ENCODE measurements around the gene PAPSS1.
"Not testable (repeated sequence)": the region's sequence is repeated elsewhere in the genome, so short reads cannot be mapped to it uniquely, and the experiment has no call there.

Gene PAPSS1

GRCh38 chr4:107683873-107684272 is 36.2 kb downstream of the PAPSS1 start:
- no peaks in the 10 kb centered on the region for H3K9me3 ChIP-seq (ENCODE audit: control insufficient read depth, insufficient read depth, low read length)
- peak overlapping the region; percentile 36 for H3K27ac ChIP-seq (ENCODE audit: low read depth, low read length)
- H3K9ac ChIP-seq (ENCODE audit: low read depth, low read length), result no peak overlapping the region
- H3K27me3 ChIP-seq (ENCODE audit: control insufficient read depth, insufficient read depth, low read length), result no peaks in the 10 kb centered on the region
- H3K4me3 ChIP-seq (ENCODE audit: low read depth, low read length), result no peak overlapping the region
- H3K4me1 ChIP-seq (ENCODE audit: control insufficient read depth, insufficient read depth, low read length), result peaks cover 18% of the 10 kb centered on the region
- H3K36me3 ChIP-seq (ENCODE audit: control insufficient read depth, insufficient read depth, low read length), result peaks cover 16% of the 10 kb centered on the region

GRCh38 chr4:107682306-107682705 is 37.7 kb downstream of the PAPSS1 start:
- Histone ChIP-seq H3K27ac (ENCODE audit: low read depth, low read length) (peak overlapping the region; percentile 37), H3K9me3 (ENCODE audit: control insufficient read depth, insufficient read depth, low read length) (no peaks in the 10 kb centered on the region), H3K36me3 (ENCODE audit: control insufficient read depth, insufficient read depth, low read length) (peaks cover 16% of the 10 kb centered on the region), H3K27me3 (ENCODE audit: control insufficient read depth, insufficient read depth, low read length) (no peaks in the 10 kb centered on the region), H3K4me1 (ENCODE audit: control insufficient read depth, insufficient read depth, low read length) (peaks cover 9% of the 10 kb centered on the region; the same call in 1 of the 2 replicates), H3K4me3 (ENCODE audit: low read depth, low read length) (no peak overlapping the region), H3K9ac (ENCODE audit: low read depth, low read length) (no peak overlapping the region)

DNA sequence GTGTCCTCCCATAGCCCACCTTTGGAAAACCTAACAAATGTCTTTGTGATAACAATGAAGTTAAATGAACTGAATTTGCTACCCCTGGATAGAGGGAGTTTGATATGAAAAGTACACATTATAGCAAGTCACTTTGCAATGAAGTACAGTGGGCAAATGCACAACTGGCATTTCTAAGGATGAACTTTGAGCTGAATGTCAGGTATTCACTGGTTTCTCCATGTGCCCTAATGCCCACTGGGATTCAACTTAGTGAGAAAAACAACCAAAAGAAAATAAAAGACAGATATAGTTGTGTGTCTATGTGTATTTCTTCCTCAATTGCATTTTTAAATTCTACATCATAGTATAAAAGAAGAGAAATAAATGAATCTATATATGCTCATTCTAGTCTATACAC is 51.0 kb downstream of the PAPSS1 start:
- Histone ChIP-seq H3K4me1 (ENCODE audit: control insufficient read depth, insufficient read depth, low read length) (peaks cover 3% of the 10 kb centered on the region; the same call in 1 of the 2 replicates), H3K27ac (ENCODE audit: low read depth, low read length) (no peak overlapping the region), H3K36me3 (ENCODE audit: control insufficient read depth, insufficient read depth, low read length) (0 out of 2 replicates have a peak, but pooled peaks cover 7% of the 10 kb centered on the region), H3K9ac (ENCODE audit: low read depth, low read length) (no peak overlapping the region), H3K9me3 (ENCODE audit: control insufficient read depth, insufficient read depth, low read length) (no peaks in the 10 kb centered on the region), H3K4me3 (ENCODE audit: low read depth, low read length) (no peak overlapping the region), H3K27me3 (ENCODE audit: control insufficient read depth, insufficient read depth, low read length) (no peaks in the 10 kb centered on the region)

DNA sequence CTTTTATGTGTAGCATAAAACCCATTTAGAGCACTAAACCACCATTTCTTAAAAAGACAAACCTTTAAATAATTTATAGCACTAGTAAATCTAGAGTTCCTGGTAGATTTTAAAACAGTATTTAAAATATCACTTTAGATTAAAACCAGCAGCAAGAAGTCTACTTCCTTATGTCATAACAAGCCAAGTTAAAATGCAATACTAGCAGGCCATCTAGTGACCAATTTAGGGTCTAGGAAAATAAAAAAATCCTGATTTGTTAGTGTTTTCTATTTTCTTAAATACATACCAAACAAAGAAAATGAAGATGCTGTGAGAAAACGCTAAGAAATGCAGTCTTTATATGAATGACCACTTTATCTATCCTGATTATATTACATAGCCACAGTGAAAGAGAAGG is 53.9 kb downstream of the PAPSS1 start:
- no peak overlapping the region for H3K4me3 ChIP-seq (ENCODE audit: low read depth, low read length)
- no peak overlapping the region for H3K9ac ChIP-seq (ENCODE audit: low read depth, low read length)
- H3K9me3 ChIP-seq (ENCODE audit: control insufficient read depth, insufficient read depth, low read length), result no peaks in the 10 kb centered on the region
- 0 out of 2 replicates have a peak, but pooled peaks cover 7% of the 10 kb centered on the region for H3K36me3 ChIP-seq (ENCODE audit: control insufficient read depth, insufficient read depth, low read length)
- peaks cover 3% of the 10 kb centered on the region; the same call in 1 of the 2 replicates for H3K4me1 ChIP-seq (ENCODE audit: control insufficient read depth, insufficient read depth, low read length)
- H3K27me3 ChIP-seq (ENCODE audit: control insufficient read depth, insufficient read depth, low read length), result no peaks in the 10 kb centered on the region
- H3K27ac ChIP-seq (ENCODE audit: low read depth, low read length), result no peak overlapping the region

GRCh38 chr4:107665001-107665400 is 55.0 kb downstream of the PAPSS1 start:
- no peak overlapping the region for H3K9ac ChIP-seq (ENCODE audit: low read depth, low read length)
- H3K27ac ChIP-seq (ENCODE audit: low read depth, low read length), result no peak overlapping the region
- H3K9me3 ChIP-seq (ENCODE audit: control insufficient read depth, insufficient read depth, low read length), result no peaks in the 10 kb centered on the region
- H3K36me3 ChIP-seq (ENCODE audit: control insufficient read depth, insufficient read depth, low read length), result 0 out of 2 replicates have a peak, but pooled peaks cover 2% of the 10 kb centered on the region
- H3K27me3 ChIP-seq (ENCODE audit: control insufficient read depth, insufficient read depth, low read length), result no peaks in the 10 kb centered on the region
- H3K4me3 ChIP-seq (ENCODE audit: low read depth, low read length), result no peak overlapping the region
- peaks cover 3% of the 10 kb centered on the region; the same call in 1 of the 2 replicates for H3K4me1 ChIP-seq (ENCODE audit: control insufficient read depth, insufficient read depth, low read length)

DNA sequence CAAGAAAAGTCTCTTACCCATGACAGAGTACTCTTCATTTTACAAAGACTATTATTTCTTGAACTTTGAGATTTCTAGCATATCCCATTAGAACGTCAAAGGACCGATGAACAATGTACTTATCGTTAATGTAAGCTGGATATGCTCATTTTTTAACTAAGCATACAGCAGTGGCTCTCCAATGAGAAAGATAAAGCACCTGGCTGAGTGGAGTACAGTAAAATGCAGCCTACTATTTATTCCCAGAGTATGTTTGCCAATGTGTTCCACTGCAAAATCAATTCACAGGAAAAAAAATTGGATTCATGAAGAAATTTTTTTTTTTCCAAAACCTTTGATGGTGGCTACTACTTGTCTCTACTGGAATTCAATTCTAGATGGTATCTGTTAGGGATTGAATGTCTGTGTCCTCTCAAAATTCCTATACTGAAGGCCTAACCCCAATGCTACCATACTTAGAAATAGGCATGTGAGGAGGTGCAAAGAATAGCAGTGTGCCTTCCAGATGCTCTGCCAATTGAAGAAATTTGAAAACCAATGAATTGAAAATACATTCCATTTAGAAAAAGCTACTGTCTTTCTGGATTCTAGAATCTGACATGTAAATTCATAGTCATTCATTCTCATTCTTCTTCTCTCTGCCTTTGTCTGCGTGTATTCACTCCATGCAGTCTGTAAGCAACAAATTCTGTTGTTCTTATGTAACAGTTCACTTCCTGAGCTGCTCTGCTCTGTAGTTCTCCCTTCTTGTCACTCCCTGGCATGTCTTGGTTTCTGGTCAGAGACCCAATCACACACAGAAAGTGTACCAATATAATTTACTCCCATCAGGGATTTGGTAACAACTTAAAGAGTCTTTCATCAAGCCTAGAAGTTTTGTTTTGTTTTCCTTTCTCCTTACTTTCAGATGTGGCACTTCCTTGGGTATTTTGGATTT is 61.4 kb downstream of the PAPSS1 start:
- Histone ChIP-seq H3K4me1 (ENCODE audit: control insufficient read depth, insufficient read depth, low read length) (peaks cover 20% of the 10 kb centered on the region), H3K36me3 (ENCODE audit: control insufficient read depth, insufficient read depth, low read length) (peaks cover 8% of the 10 kb centered on the region; the same call in 1 of the 2 replicates), H3K9me3 (ENCODE audit: control insufficient read depth, insufficient read depth, low read length) (no peaks in the 10 kb centered on the region), H3K27ac (ENCODE audit: low read depth, low read length) (no peak overlapping the region), H3K4me3 (ENCODE audit: low read depth, low read length) (no peak overlapping the region), H3K9ac (ENCODE audit: low read depth, low read length) (no peak overlapping the region), H3K27me3 (ENCODE audit: control insufficient read depth, insufficient read depth, low read length) (no peaks in the 10 kb centered on the region)

- Histone ChIP-seq H3K27me3 (ENCODE audit: control insufficient read depth, insufficient read depth, low read length) (no peaks in the 10 kb centered on the region), H3K9ac (ENCODE audit: low read depth, low read length) (no peak overlapping the region), H3K9me3 (ENCODE audit: control insufficient read depth, insufficient read depth, low read length) (no peaks in the 10 kb centered on the region), H3K4me1 (ENCODE audit: control insufficient read depth, insufficient read depth, low read length) (peaks cover 29% of the 10 kb centered on the region), H3K36me3 (ENCODE audit: control insufficient read depth, insufficient read depth, low read length) (peaks cover 24% of the 10 kb centered on the region), H3K4me3 (ENCODE audit: low read depth, low read length) (no peak overlapping the region), H3K27ac (ENCODE audit: low read depth, low read length) (no peak overlapping the region)
Observed at GRCh38 chr4:107655289-107655688, 64.7 kb downstream of the PAPSS1 start.

DNA sequence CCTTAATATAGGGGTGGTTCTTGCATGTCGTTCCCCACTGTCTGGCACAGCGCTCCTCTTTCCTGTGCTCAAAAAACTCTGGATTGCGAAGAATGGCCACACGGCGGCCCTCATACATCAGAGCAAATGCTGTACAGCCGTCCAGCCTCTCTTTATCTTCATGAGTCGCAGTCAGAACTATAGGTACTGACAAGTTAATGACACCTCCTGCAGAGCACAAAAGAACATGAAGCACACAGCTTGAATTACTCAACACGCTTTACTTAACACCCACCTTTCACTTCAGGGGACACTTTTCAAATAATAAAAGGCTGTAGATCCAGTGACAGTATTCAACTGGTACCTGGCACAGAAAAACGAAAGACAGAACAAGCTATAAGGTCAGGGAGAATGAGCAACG is 65.3 kb downstream of the PAPSS1 start:
- Histone ChIP-seq H3K9me3 (ENCODE audit: control insufficient read depth, insufficient read depth, low read length) (no peaks in the 10 kb centered on the region), H3K9ac (ENCODE audit: low read depth, low read length) (no peak overlapping the region), H3K4me3 (ENCODE audit: low read depth, low read length) (no peak overlapping the region), H3K36me3 (ENCODE audit: control insufficient read depth, insufficient read depth, low read length) (peaks cover 24% of the 10 kb centered on the region), H3K4me1 (ENCODE audit: control insufficient read depth, insufficient read depth, low read length) (peaks cover 35% of the 10 kb centered on the region), H3K27ac (ENCODE audit: low read depth, low read length) (no peak overlapping the region), H3K27me3 (ENCODE audit: control insufficient read depth, insufficient read depth, low read length) (no peaks in the 10 kb centered on the region)

GRCh38 chr4:107651408-107651807 is 68.6 kb downstream of the PAPSS1 start:
- not testable (repeated sequence) for H3K9ac ChIP-seq (ENCODE audit: low read depth, low read length); H3K9me3 ChIP-seq (ENCODE audit: control insufficient read depth, insufficient read depth, low read length); H3K27ac ChIP-seq (ENCODE audit: low read depth, low read length); H3K4me3 ChIP-seq (ENCODE audit: low read depth, low read length); H3K27me3 ChIP-seq (ENCODE audit: control insufficient read depth, insufficient read depth, low read length)
- peaks cover 49% of the 10 kb centered on the region for H3K4me1 ChIP-seq (ENCODE audit: control insufficient read depth, insufficient read depth, low read length)
- H3K36me3 ChIP-seq (ENCODE audit: control insufficient read depth, insufficient read depth, low read length), result peaks cover 19% of the 10 kb centered on the region

- Histone ChIP-seq H3K27me3 (ENCODE audit: control insufficient read depth, insufficient read depth, low read length) (no peaks in the 10 kb centered on the region), H3K27ac (ENCODE audit: low read depth, low read length) (no peak overlapping the region), H3K36me3 (ENCODE audit: control insufficient read depth, insufficient read depth, low read length) (peaks cover 17% of the 10 kb centered on the region), H3K4me1 (ENCODE audit: control insufficient read depth, insufficient read depth, low read length) (peaks cover 48% of the 10 kb centered on the region), H3K9ac (ENCODE audit: low read depth, low read length) (no peak overlapping the region), H3K4me3 (ENCODE audit: low read depth, low read length) (no peak overlapping the region), H3K9me3 (ENCODE audit: control insufficient read depth, insufficient read depth, low read length) (no peaks in the 10 kb centered on the region)
Observed at GRCh38 chr4:107650251-107650650, 69.8 kb downstream of the PAPSS1 start.

Measured in HUES48 (cell line).